Neural progenitor cell (in vitro differentiated cells): ENCODE measurements around the gene CCDC196. TPM values are rescaled to one million over a fixed set of nuclear protein-coding genes. Genes with fewer than 3 reads are reported as not detected.

ENCODE experiments used
- DNase-seq: peaks from one replicate; pipeline ENCODE4 v3.0.0-alpha.2; 2016; ENCODE audit warnings: low spot score
- H2AFZ ChIP-seq: fragments of 200-600 bp; sonication (generic); replicated peaks from 2 replicates; pipeline ENCODE4 v1.6.1; 2016; ENCODE audit warnings: antibody characterized with exemption
- H3F3A ChIP-seq: fragments of 200-600 bp; sonication (generic); 2 replicates; pipeline ENCODE4 v1.6.1; 2016; ENCODE audit warnings: antibody characterized with exemption, low read depth
- H3K27ac ChIP-seq: fragments of 200-600 bp; sonication (generic); 2 replicates; pipeline ENCODE4 v1.5.1; 2016; ENCODE audit warnings: mild to moderate bottlenecking
- H3K27me3 ChIP-seq: fragments of 200-600 bp; sonication (generic); 2 replicates; pipeline ENCODE4 v1.6.1; 2016; ENCODE audit warnings: mild to moderate bottlenecking, moderate library complexity
- H3K36me3 ChIP-seq: fragments of 200-600 bp; sonication (generic); 2 replicates; pipeline ENCODE4 v1.5.1; 2016
- H3K4me1 ChIP-seq: fragments of 200-600 bp; sonication (generic); 2 replicates; pipeline ENCODE4 v1.6.1; 2016; ENCODE audit warnings: mixed run types
- H3K4me2 ChIP-seq: fragments of 200-600 bp; sonication (generic); 2 replicates; pipeline ENCODE4 v1.6.1; 2016
- H3K4me3 ChIP-seq: fragments of 200-600 bp; sonication (generic); 2 replicates; pipeline ENCODE4 v1.5.1; 2016
- H3K79me2 ChIP-seq: fragments of 200-600 bp; sonication (generic); 2 replicates; pipeline ENCODE4 v1.6.1; 2016; ENCODE audit warnings: low read depth
- H3K9ac ChIP-seq: fragments of 200-600 bp; sonication (generic); 2 replicates; pipeline ENCODE4 v1.6.1; 2016
- H3K9me3 ChIP-seq: fragments of 200-600 bp; sonication (generic); 2 replicates; pipeline ENCODE4 v1.5.1; 2016; ENCODE audit warnings: low read depth
- H4K20me1 ChIP-seq: fragments of 200-600 bp; sonication (generic); 2 replicates; pipeline ENCODE4 v1.6.1; 2016; ENCODE audit warnings: low read depth
- H3K27ac Mint-ChIP-seq: 3 replicates; pipeline ENCODE4 v1.8.0; 2021; ENCODE audit warnings: mixed read lengths
- H3K27me3 Mint-ChIP-seq: 2 replicates; pipeline ENCODE4 v1.8.0; 2022; ENCODE audit warnings: low read depth, mild to moderate bottlenecking, inconsistent platforms, moderate library complexity, mixed read lengths; ENCODE audit not compliant: insufficient read depth
- H3K36me3 Mint-ChIP-seq: 3 replicates; pipeline ENCODE4 v1.8.0; 2021; ENCODE audit warnings: mixed read lengths
- H3K4me1 Mint-ChIP-seq: 3 replicates; pipeline ENCODE4 v1.8.0; 2021; ENCODE audit warnings: mixed read lengths
- H3K4me3 Mint-ChIP-seq: 3 replicates; pipeline ENCODE4 v1.8.0; 2021; ENCODE audit warnings: mild to moderate bottlenecking, moderate library complexity, mixed read lengths
- H3K9me3 Mint-ChIP-seq: 3 replicates; pipeline ENCODE4 v1.8.0; 2020; ENCODE audit warnings: mixed read lengths
- CTCF ChIP-seq: fragments of 200-600 bp; sonication (generic); IDR thresholded peaks from 2 replicates; pipeline ENCODE4 v1.5.1; 2017; ENCODE audit warnings: antibody characterized with exemption, mild to moderate bottlenecking
- EZH2 ChIP-seq: fragments of 200-600 bp; sonication (generic); IDR thresholded peaks from 2 replicates; pipeline ENCODE4 v1.6.1; 2017; ENCODE audit warnings: antibody characterized with exemption, mild to moderate bottlenecking, moderate library complexity
- EZH2phosphoT487 ChIP-seq: fragments of 200-600 bp; sonication (generic); IDR thresholded peaks from 2 replicates; pipeline ENCODE4 v1.6.1; 2017; ENCODE audit warnings: antibody characterized with exemption
- total RNA-seq: library from RNA; depleted of rRNA; stranded (reverse); fragments of >200 nt; gene quantifications from 2 replicates; pipeline ENCODE4 v1.2.3, GENCODE V29; 2015; ENCODE audit warnings: low replicate concordance

Gene CCDC196
- total RNA-seq, 1 donor from 2014 or later = not detected

- peak overlapping the region; percentile 99 for H2AFZ ChIP-seq
- Mint-ChIP-seq H3K27ac (peak overlapping the region; percentile 53), H3K9me3 (no peaks in the 10 kb centered on the region), H3K4me1 (peaks cover 15% of the 10 kb centered on the region), H3K4me3 (peak overlapping the region; percentile 95), H3K27me3 (peaks cover 3% of the 10 kb centered on the region), H3K36me3 (no peaks in the 10 kb centered on the region)
- peak overlapping the region; percentile 87 for H3K4me3 ChIP-seq
- H3F3A ChIP-seq = peaks cover 21% of the 10 kb centered on the region
- H3K79me2 ChIP-seq = peaks cover 46% of the 10 kb centered on the region
- DNase-seq = no peak
- peak overlapping the region; percentile 99 for H3K4me2 ChIP-seq
- peaks cover 14% of the 10 kb centered on the region for H3K4me1 ChIP-seq
- H3K36me3 ChIP-seq = no peaks in the 10 kb centered on the region
- peak overlapping the region; percentile 80 for H3K27ac ChIP-seq
- TF ChIP-seq CTCF (no peak), EZH2phosphoT487 (no peak), EZH2 (no peak)
- no peaks in the 10 kb centered on the region for H3K9me3 ChIP-seq
- H4K20me1 ChIP-seq = peaks cover 43% of the 10 kb centered on the region
- peak overlapping the region; percentile 49 for H3K9ac ChIP-seq
- H3K27me3 ChIP-seq = peaks cover 28% of the 10 kb centered on the region
These were observed 22.3 kb downstream of the CCDC196 start for GRCh38 chr14:66508547-66508845.

- peak overlapping the region; percentile 49 for H3K9ac ChIP-seq
- Mint-ChIP-seq H3K27ac (no peak overlapping the region), H3K4me3 (peak overlapping the region; percentile 91), H3K36me3 (no peaks in the 10 kb centered on the region), H3K27me3 (peaks cover 3% of the 10 kb centered on the region), H3K4me1 (peaks cover 15% of the 10 kb centered on the region), H3K9me3 (no peaks in the 10 kb centered on the region)
- peaks cover 14% of the 10 kb centered on the region for H3K4me1 ChIP-seq
- peak overlapping the region; percentile 99 for H2AFZ ChIP-seq
- peaks cover 43% of the 10 kb centered on the region for H4K20me1 ChIP-seq
- peaks cover 28% of the 10 kb centered on the region for H3K27me3 ChIP-seq
- TF ChIP-seq EZH2 = peak; percentile 59
- TF ChIP-seq CTCF = no peak
- TF ChIP-seq EZH2phosphoT487 = peak; percentile 52
- peak overlapping the region; percentile 87 for H3K4me3 ChIP-seq
- no peak overlapping the region for H3K27ac ChIP-seq
- no peaks in the 10 kb centered on the region for H3K9me3 ChIP-seq
- H3K4me2 ChIP-seq = peak overlapping the region; percentile 99
- H3K36me3 ChIP-seq = no peaks in the 10 kb centered on the region
- peaks cover 21% of the 10 kb centered on the region for H3F3A ChIP-seq
- DNase-seq = peak; percentile 60
- H3K79me2 ChIP-seq = peaks cover 51% of the 10 kb centered on the region
These were observed 22.9 kb downstream of the CCDC196 start for GRCh38 chr14:66508846-66509621.

GRCh38 chr14:66509874-66510273, 23.7 kb downstream of the CCDC196 start:
- Mint-ChIP-seq H3K27me3 (peaks cover 3% of the 10 kb centered on the region), H3K27ac (no peak overlapping the region), H3K4me3 (peak overlapping the region; percentile 91), H3K4me1 (peaks cover 15% of the 10 kb centered on the region), H3K9me3 (no peaks in the 10 kb centered on the region), H3K36me3 (no peaks in the 10 kb centered on the region)
- no peak overlapping the region for H3K27ac ChIP-seq
- TF ChIP-seq EZH2 = no peak
- no peak for TF ChIP-seq CTCF
- H3K4me3 ChIP-seq = peak overlapping the region; percentile 87
- H3K4me1 ChIP-seq = peaks cover 14% of the 10 kb centered on the region
- DNase-seq = peak; percentile 13
- no peak overlapping the region for H3K9ac ChIP-seq
- H4K20me1 ChIP-seq = peaks cover 43% of the 10 kb centered on the region
- no peaks in the 10 kb centered on the region for H3K9me3 ChIP-seq
- peak overlapping the region; percentile 99 for H3K4me2 ChIP-seq
- H3K36me3 ChIP-seq = no peaks in the 10 kb centered on the region
- H3K79me2 ChIP-seq = peaks cover 55% of the 10 kb centered on the region
- H2AFZ ChIP-seq = no peak overlapping the region
- peaks cover 28% of the 10 kb centered on the region for H3K27me3 ChIP-seq
- H3F3A ChIP-seq = peaks cover 21% of the 10 kb centered on the region
